22Rv1 (cell line): ENCODE measurements around the gene ATP5F1B.

Experiments
- ZFX ChIP-seq: fragments of 450-650 bp; IDR thresholded peaks from 2 replicates; pipeline ENCODE4 v1.6.1; 2017; ENCODE audit warnings: antibody characterized with exemption, borderline replicate concordance
- TF ChIP-seq, protein P1 (sequence below): fragments of 450-650 bp; IDR thresholded peaks from 2 replicates; pipeline ENCODE4 v1.5.1; 2017; ENCODE audit warnings: mild to moderate bottlenecking

- TF ChIP-seq, protein P1, sequence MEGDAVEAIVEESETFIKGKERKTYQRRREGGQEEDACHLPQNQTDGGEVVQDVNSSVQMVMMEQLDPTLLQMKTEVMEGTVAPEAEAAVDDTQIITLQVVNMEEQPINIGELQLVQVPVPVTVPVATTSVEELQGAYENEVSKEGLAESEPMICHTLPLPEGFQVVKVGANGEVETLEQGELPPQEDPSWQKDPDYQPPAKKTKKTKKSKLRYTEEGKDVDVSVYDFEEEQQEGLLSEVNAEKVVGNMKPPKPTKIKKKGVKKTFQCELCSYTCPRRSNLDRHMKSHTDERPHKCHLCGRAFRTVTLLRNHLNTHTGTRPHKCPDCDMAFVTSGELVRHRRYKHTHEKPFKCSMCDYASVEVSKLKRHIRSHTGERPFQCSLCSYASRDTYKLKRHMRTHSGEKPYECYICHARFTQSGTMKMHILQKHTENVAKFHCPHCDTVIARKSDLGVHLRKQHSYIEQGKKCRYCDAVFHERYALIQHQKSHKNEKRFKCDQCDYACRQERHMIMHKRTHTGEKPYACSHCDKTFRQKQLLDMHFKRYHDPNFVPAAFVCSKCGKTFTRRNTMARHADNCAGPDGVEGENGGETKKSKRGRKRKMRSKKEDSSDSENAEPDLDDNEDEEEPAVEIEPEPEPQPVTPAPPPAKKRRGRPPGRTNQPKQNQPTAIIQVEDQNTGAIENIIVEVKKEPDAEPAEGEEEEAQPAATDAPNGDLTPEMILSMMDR: no peak
- TF ChIP-seq ZFX: no peak
These were observed 31.9 kb upstream of the ATP5F1B start for GRCh38 chr12:56677680-56678079.
